ENCODE results near the gene INIP.
"Not testable (repeated sequence)": the region's sequence is repeated elsewhere in the genome, so short reads cannot be mapped to it uniquely, and the experiment has no call there.

The INIP gene

GRCh38 chr9:112689161-112689740, 28.7 kb downstream of the INIP start:
- Histone ChIP-seq H2AFZ (ENCODE audit: low read depth) (no peak overlapping the region), H3K9ac (no peak overlapping the region), H3K27ac (no peak overlapping the region), H3K79me2 (ENCODE audit: insufficient read depth, low read depth) (no peaks in the 10 kb centered on the region), H3K4me3 (IDR thresholded peaks at IDR 0.05; ENCODE audit: insufficient read depth, low read depth, low read length) (no peak overlapping the region), H3K27me3 (ENCODE audit: insufficient read depth, low read depth) (no peaks in the 10 kb centered on the region), H3K4me1 (ENCODE audit: low read depth, poor library complexity, severe bottlenecking) (no peaks in the 10 kb centered on the region), H4K20me1 (ENCODE audit: insufficient read depth) (no peaks in the 10 kb centered on the region), H3K36me3 (ENCODE audit: insufficient read depth) (peaks cover 16% of the 10 kb centered on the region; the same call in 1 of the 2 replicates), H3K4me2 (no peak overlapping the region)
- TF ChIP-seq, protein P1, sequence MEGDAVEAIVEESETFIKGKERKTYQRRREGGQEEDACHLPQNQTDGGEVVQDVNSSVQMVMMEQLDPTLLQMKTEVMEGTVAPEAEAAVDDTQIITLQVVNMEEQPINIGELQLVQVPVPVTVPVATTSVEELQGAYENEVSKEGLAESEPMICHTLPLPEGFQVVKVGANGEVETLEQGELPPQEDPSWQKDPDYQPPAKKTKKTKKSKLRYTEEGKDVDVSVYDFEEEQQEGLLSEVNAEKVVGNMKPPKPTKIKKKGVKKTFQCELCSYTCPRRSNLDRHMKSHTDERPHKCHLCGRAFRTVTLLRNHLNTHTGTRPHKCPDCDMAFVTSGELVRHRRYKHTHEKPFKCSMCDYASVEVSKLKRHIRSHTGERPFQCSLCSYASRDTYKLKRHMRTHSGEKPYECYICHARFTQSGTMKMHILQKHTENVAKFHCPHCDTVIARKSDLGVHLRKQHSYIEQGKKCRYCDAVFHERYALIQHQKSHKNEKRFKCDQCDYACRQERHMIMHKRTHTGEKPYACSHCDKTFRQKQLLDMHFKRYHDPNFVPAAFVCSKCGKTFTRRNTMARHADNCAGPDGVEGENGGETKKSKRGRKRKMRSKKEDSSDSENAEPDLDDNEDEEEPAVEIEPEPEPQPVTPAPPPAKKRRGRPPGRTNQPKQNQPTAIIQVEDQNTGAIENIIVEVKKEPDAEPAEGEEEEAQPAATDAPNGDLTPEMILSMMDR (conservative IDR thresholded peaks at IDR 0.05; ENCODE audit: low read depth, low read length) = no peak

- Histone ChIP-seq H4K20me1 (ENCODE audit: insufficient read depth) (no peaks in the 10 kb centered on the region), H3K9ac (no peak overlapping the region), H3K36me3 (ENCODE audit: insufficient read depth) (no peaks in the 10 kb centered on the region), H3K4me3 (IDR thresholded peaks at IDR 0.05; ENCODE audit: insufficient read depth, low read depth, low read length) (no peak overlapping the region), H3K79me2 (ENCODE audit: insufficient read depth, low read depth) (no peaks in the 10 kb centered on the region), H3K27me3 (ENCODE audit: insufficient read depth, low read depth) (no peaks in the 10 kb centered on the region), H3K27ac (no peak overlapping the region), H2AFZ (ENCODE audit: low read depth) (no peak overlapping the region), H3K4me1 (ENCODE audit: low read depth, poor library complexity, severe bottlenecking) (no peaks in the 10 kb centered on the region), H3K4me2 (no peak overlapping the region)
- TF ChIP-seq, protein P1 (conservative IDR thresholded peaks at IDR 0.05; ENCODE audit: low read depth, low read length) = no peak
Observed at GRCh38 chr9:112680731-112681402, 37.0 kb downstream of the INIP start.

GRCh38 chr9:112677040-112677439, 40.9 kb downstream of the INIP start:
- no peak overlapping the region for H3K4me3 ChIP-seq (IDR thresholded peaks at IDR 0.05; ENCODE audit: insufficient read depth, low read depth, low read length)
- H3K9ac ChIP-seq = no peak overlapping the region
- H3K27me3 ChIP-seq (ENCODE audit: insufficient read depth, low read depth) = no peaks in the 10 kb centered on the region
- no peaks in the 10 kb centered on the region for H3K36me3 ChIP-seq (ENCODE audit: insufficient read depth)
- no peak overlapping the region for H3K27ac ChIP-seq
- H4K20me1 ChIP-seq (ENCODE audit: insufficient read depth) = no peaks in the 10 kb centered on the region
- H3K4me2 ChIP-seq = no peak overlapping the region
- H3K4me1 ChIP-seq (ENCODE audit: low read depth, poor library complexity, severe bottlenecking) = no peaks in the 10 kb centered on the region
- TF ChIP-seq, protein P1 (conservative IDR thresholded peaks at IDR 0.05; ENCODE audit: low read depth, low read length) = no peak
- no peaks in the 10 kb centered on the region for H3K79me2 ChIP-seq (ENCODE audit: insufficient read depth, low read depth)
- H2AFZ ChIP-seq (ENCODE audit: low read depth) = no peak overlapping the region

DNA sequence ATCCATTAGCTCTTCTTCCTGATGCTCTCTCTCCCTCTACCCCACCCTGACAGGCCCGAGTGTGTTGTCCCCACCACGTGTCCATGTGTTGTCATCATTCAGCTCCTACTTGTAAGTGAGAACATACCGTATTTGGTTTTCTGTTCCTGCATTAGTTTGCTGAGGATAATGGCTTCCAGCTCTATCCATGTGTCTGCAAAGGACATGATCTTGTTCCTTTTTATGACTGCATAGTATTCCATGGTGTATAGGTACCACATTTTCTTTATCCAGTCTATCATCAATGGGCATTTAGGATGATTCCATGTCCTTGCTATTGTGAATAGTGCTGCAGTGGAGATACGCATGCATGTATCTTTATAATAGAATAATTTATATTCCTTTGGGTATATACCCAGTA, 44.7 kb downstream of the INIP start:
- not testable (repeated sequence) for H3K4me1 ChIP-seq (ENCODE audit: low read depth, poor library complexity, severe bottlenecking); H3K4me3 ChIP-seq (IDR thresholded peaks at IDR 0.05; ENCODE audit: insufficient read depth, low read depth, low read length); H2AFZ ChIP-seq (ENCODE audit: low read depth); H3K27ac ChIP-seq; H3K27me3 ChIP-seq (ENCODE audit: insufficient read depth, low read depth); H4K20me1 ChIP-seq (ENCODE audit: insufficient read depth); H3K9ac ChIP-seq; H3K4me2 ChIP-seq; H3K36me3 ChIP-seq (ENCODE audit: insufficient read depth); H3K79me2 ChIP-seq (ENCODE audit: insufficient read depth, low read depth)

DNA sequence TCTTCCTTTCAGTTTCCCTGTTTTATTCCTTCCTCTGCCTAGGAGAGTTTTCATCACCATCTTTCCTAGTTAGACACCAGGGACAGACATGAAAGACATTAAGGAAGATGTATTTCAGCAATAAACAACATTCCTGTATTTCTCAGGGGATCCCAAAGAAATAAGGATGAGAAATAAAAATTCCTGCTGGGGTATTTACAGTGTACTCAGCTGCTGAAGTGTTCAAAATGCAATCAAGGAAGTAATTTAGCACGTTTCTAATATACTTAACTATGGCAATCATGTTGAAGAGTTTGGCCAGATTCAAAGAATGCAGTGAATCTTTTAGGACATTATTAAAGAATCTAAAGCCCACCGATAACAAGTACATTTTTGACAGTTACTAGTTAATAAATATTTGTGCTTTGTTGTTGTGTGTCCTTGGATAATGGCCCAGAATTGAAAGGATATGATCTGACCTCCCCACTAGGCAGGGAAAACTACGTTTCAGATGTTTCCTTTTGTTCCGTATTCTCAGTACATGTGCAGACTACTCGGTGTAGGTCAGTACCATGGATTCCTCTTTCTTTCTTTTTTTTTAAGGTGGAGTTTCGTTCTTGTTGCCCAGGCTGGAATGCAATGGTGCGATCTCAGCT, 46.8 kb downstream of the INIP start:
- no peaks in the 10 kb centered on the region for H3K36me3 ChIP-seq (ENCODE audit: insufficient read depth)
- no peak overlapping the region for H3K4me2 ChIP-seq
- TF ChIP-seq, protein P1 (conservative IDR thresholded peaks at IDR 0.05; ENCODE audit: low read depth, low read length) = no peak
- no peaks in the 10 kb centered on the region for H4K20me1 ChIP-seq (ENCODE audit: insufficient read depth)
- H3K4me3 ChIP-seq (IDR thresholded peaks at IDR 0.05; ENCODE audit: insufficient read depth, low read depth, low read length) = no peak overlapping the region
- no peaks in the 10 kb centered on the region for H3K27me3 ChIP-seq (ENCODE audit: insufficient read depth, low read depth)
- H3K4me1 ChIP-seq (ENCODE audit: low read depth, poor library complexity, severe bottlenecking) = no peaks in the 10 kb centered on the region
- no peak overlapping the region for H3K27ac ChIP-seq
- H2AFZ ChIP-seq (ENCODE audit: low read depth) = no peak overlapping the region
- no peaks in the 10 kb centered on the region for H3K79me2 ChIP-seq (ENCODE audit: insufficient read depth, low read depth)
- no peak overlapping the region for H3K9ac ChIP-seq
